ENCODE measurements around the gene AP5Z1.

DNA sequence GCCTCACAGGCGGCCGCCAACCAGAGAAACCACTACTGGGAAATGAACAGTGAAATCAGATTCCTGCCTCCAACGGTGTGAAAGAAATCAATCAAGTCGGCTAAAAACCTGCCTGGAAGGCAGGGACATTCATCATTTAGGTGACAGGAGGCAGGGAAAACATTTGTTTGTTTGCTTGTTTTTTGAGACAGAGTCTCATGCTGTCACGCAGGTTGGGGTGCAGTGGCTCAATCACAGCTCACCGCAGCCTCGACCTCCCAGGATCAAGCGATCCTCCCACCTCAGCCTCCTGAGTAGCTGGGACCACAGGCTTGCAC is 30.5 kb downstream of the AP5Z1 start:
- TF ChIP-seq, protein P1, sequence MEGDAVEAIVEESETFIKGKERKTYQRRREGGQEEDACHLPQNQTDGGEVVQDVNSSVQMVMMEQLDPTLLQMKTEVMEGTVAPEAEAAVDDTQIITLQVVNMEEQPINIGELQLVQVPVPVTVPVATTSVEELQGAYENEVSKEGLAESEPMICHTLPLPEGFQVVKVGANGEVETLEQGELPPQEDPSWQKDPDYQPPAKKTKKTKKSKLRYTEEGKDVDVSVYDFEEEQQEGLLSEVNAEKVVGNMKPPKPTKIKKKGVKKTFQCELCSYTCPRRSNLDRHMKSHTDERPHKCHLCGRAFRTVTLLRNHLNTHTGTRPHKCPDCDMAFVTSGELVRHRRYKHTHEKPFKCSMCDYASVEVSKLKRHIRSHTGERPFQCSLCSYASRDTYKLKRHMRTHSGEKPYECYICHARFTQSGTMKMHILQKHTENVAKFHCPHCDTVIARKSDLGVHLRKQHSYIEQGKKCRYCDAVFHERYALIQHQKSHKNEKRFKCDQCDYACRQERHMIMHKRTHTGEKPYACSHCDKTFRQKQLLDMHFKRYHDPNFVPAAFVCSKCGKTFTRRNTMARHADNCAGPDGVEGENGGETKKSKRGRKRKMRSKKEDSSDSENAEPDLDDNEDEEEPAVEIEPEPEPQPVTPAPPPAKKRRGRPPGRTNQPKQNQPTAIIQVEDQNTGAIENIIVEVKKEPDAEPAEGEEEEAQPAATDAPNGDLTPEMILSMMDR (IDR thresholded peaks at IDR 0.05; ENCODE audit: low read depth, low read length): no peak
- no peak for TF ChIP-seq EZH2phosphoT487 (IDR thresholded peaks at IDR 0.05; ENCODE audit: low read depth)
